ENCODE results near the gene PPM1L. TPM values are rescaled to one million over a fixed set of nuclear protein-coding genes. Genes with fewer than 3 reads are reported as not detected.

Gene PPM1L
- total and polyA plus RNA-seq, 7 donors = 6.2 to 76.1 (median 66.0) TPM

GRCh38 chr3:160771811-160772459 is 15.9 kb downstream of the PPM1L start:
- H3K4me1 ChIP-seq = peaks cover 37% of the 10 kb centered on the region
- no peaks in the 10 kb centered on the region for H3K36me3 ChIP-seq (ENCODE audit: insufficient read depth in 1 of 2, low read depth in 1 of 2)
- H3K4me3 ChIP-seq = no peak overlapping the region
- DNase-seq (no peak), ATAC-seq (peak in 1 of 4 donors; percentile 42)
- H3K27ac ChIP-seq = peak overlapping the region; percentile 39
- intact Hi-C loops (cut with DNase I) = no loop called here
- no peaks in the 10 kb centered on the region for H3K27me3 ChIP-seq (ENCODE audit: insufficient read depth in 3 of 3, low read length in 2 of 3)
- H3K9me3 ChIP-seq = no peaks in the 10 kb centered on the region
- TF ChIP-seq, protein P1, sequence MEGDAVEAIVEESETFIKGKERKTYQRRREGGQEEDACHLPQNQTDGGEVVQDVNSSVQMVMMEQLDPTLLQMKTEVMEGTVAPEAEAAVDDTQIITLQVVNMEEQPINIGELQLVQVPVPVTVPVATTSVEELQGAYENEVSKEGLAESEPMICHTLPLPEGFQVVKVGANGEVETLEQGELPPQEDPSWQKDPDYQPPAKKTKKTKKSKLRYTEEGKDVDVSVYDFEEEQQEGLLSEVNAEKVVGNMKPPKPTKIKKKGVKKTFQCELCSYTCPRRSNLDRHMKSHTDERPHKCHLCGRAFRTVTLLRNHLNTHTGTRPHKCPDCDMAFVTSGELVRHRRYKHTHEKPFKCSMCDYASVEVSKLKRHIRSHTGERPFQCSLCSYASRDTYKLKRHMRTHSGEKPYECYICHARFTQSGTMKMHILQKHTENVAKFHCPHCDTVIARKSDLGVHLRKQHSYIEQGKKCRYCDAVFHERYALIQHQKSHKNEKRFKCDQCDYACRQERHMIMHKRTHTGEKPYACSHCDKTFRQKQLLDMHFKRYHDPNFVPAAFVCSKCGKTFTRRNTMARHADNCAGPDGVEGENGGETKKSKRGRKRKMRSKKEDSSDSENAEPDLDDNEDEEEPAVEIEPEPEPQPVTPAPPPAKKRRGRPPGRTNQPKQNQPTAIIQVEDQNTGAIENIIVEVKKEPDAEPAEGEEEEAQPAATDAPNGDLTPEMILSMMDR (IDR thresholded peaks at IDR 0.05) = no peak
- WGBS, 3 donors = 67 to 80% (median 77%) methylated on average over 1 of the region's 1 CpG

DNA sequence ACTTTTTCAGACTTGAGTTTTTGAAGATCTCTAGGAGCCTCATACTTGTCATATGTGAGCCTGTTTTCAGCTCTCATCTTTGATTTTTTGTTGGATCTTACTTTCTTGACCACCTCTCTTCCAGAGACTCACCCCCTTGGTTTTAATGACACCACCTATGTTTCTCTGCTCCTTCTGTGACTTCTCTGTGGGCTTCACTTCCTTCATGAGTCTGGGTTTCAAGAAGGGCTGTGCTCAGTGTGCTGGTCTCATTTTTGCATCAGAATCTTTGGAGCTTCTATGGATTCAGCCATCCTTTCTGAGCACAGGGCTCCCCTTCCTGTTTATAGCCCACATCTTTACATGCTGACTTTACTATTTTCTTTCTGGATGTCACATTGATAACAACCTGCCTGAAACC is 17.7 kb downstream of the PPM1L start:
- no peaks in the 10 kb centered on the region for H3K9me3 ChIP-seq
- no peak for ATAC-seq
- H3K36me3 ChIP-seq (ENCODE audit: insufficient read depth in 1 of 2, low read depth in 1 of 2) = no peaks in the 10 kb centered on the region
- H3K27ac ChIP-seq = no peak overlapping the region
- no peak for DNase-seq
- TF ChIP-seq, protein P1 (IDR thresholded peaks at IDR 0.05) = no peak
- peaks cover 42% of the 10 kb centered on the region for H3K4me1 ChIP-seq
- intact Hi-C loops (cut with DNase I) = no loop called here
- H3K27me3 ChIP-seq (ENCODE audit: insufficient read depth in 3 of 3, low read length in 2 of 3) = no peaks in the 10 kb centered on the region
- H3K4me3 ChIP-seq = no peak overlapping the region

GRCh38 chr3:160774172-160774571 is 18.1 kb downstream of the PPM1L start:
- H3K9me3 ChIP-seq = no peaks in the 10 kb centered on the region
- 89 to 94% (median 93%) methylated on average over 3 of the region's 3 CpGs for WGBS, 3 donors
- DNase-seq (no peak), ATAC-seq (peak in 2 of 4 donors; percentile 62 to 64)
- intact Hi-C loops (cut with DNase I) = no loop called here
- H3K4me3 ChIP-seq = no peak overlapping the region
- no peak overlapping the region for H3K27ac ChIP-seq
- TF ChIP-seq, protein P1 (IDR thresholded peaks at IDR 0.05) = no peak
- peaks cover 47% of the 10 kb centered on the region for H3K4me1 ChIP-seq
- no peaks in the 10 kb centered on the region for H3K27me3 ChIP-seq (ENCODE audit: insufficient read depth in 3 of 3, low read length in 2 of 3)
- no peaks in the 10 kb centered on the region for H3K36me3 ChIP-seq (ENCODE audit: insufficient read depth in 1 of 2, low read depth in 1 of 2)

DNA sequence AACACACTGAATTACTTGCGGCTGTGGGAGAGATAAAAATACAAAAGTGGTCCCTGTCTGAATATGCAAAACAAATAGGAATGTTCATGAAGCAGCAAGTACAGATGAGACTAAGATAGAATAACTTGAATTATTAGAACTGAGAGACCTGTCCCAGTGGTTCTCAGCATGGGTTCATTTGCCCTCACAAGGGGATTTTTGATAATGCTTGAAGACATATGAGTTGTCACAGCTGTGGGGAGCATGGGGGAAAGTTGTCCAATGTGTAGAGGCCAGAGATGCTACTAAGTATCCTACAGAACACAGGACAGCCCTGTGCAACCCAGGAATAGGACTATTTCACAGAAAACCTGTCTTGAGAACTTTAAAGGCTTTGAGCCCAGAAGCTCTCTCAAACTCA is 22.4 kb downstream of the PPM1L start:
- H3K36me3 ChIP-seq (ENCODE audit: insufficient read depth in 1 of 2, low read depth in 1 of 2) = no peaks in the 10 kb centered on the region
- DNase-seq (no peak), ATAC-seq (no peak)
- H3K27me3 ChIP-seq (ENCODE audit: insufficient read depth in 3 of 3, low read length in 2 of 3) = no peaks in the 10 kb centered on the region
- H3K4me1 ChIP-seq = peaks cover 39% of the 10 kb centered on the region
- H3K27ac ChIP-seq = no peak overlapping the region
- TF ChIP-seq, protein P1 (IDR thresholded peaks at IDR 0.05) = no peak
- no peaks in the 10 kb centered on the region for H3K9me3 ChIP-seq
- no peak overlapping the region for H3K4me3 ChIP-seq
- 88 to 92% (median 91%) methylated on average over 1 of the region's 1 CpG for WGBS, 3 donors
- intact Hi-C loops (cut with DNase I) = no loop called here

DNA sequence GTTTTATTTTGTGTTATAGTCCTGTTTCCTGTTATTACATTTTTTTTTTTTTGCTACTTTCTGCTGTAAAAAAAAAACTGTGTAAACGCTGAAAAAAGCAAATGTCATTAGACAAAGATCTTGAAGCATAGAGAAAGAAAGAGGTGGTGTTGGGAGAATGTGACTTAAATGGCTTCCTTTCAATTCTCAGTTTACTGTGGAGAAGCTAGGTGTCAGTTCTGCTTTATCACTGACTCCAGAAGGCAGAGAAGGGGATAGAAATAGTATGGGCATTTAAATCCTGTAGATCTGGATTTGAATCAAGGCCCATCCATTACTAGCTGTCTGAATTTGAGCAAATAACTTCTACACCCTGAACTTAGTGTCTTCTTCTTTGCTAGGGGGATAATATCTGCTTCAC is 23.0 kb downstream of the PPM1L start:
- Histone ChIP-seq H3K4me3 (no peak overlapping the region), H3K4me1 (peaks cover 39% of the 10 kb centered on the region), H3K27me3 (ENCODE audit: insufficient read depth in 3 of 3, low read length in 2 of 3) (no peaks in the 10 kb centered on the region), H3K27ac (no peak overlapping the region), H3K36me3 (ENCODE audit: insufficient read depth in 1 of 2, low read depth in 1 of 2) (no peaks in the 10 kb centered on the region), H3K9me3 (no peaks in the 10 kb centered on the region)
- ATAC-seq = no peak
- no peak for DNase-seq
- TF ChIP-seq, protein P1 (IDR thresholded peaks at IDR 0.05) = no peak
- WGBS, 3 donors = 35 to 52% (median 46%) methylated on average over 1 of the region's 1 CpG
- intact Hi-C loops (cut with DNase I) = no loop called here

Data from psoas muscle (tissue), 8 donors.